ENCODE data around the gene DMPK.
"Not testable (repeated sequence)": the region's sequence is repeated elsewhere in the genome, so short reads cannot be mapped to it uniquely, and the experiment has no call there.

The DMPK gene

DNA sequence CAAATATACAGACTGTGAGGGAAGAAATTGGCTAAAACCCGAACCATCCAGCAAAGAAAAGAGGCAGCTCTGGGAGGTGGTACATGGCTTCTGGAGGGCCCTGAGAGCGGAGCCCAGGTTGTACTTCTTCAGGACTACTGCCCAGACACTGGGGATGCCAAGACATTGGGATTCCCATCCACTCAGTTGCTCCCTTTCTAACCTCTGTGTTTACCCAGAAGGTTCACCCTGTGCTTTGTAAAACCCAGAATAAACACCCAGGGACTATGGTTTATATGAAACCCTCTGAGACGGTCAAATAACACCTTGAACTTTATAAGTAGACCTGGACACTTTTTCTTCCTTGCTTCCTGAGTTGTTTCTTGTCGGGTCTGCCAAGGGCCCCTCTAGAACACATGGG is 39.3 kb downstream of the DMPK start:
- DNase-seq, result no peak

DNA sequence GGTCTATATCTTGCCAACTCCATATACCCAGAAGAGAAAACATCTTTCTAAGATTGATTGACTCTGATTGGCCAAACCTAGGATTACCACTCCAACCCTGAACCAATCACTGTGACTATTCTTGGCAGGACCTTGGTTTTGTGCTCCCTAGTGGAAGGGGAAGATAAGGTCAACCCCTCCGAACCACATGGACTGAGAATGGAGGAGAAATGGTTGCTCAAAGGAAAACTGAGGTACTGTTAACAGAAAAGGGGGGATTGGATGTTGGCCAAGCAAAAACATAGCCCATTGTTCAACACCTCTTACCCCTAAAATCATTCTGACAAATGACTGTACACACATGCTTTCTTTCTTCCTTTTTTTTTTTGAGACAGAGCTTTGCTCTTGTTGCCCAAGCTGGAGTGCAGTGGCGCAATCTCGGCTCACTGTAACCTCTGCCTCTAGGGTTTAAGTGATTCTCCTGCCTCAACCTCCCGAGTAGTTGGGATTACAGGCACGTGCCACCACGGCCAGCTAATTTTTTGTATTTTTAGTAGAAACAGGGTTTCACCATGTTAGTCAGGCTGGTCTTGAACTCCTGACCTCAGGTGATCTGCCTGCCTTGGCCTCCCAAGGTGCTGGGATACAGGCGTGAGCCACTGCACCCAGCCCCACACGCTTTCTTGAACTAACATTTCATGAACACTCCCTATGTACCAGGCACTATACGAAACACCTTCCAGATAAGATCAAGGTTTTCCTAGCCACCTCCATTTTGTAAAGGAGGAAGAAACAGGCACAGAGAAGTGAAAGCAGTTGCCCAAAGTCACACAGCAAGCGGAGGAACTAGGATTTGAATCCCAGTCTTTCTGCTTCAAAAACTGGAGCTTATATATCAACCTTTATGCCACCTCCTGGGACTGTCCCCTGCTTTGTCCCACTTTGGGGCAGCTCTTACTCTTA is 42.5 kb downstream of the DMPK start:
- peak; percentile 27 to 60 (median 51) for DNase-seq

DNA sequence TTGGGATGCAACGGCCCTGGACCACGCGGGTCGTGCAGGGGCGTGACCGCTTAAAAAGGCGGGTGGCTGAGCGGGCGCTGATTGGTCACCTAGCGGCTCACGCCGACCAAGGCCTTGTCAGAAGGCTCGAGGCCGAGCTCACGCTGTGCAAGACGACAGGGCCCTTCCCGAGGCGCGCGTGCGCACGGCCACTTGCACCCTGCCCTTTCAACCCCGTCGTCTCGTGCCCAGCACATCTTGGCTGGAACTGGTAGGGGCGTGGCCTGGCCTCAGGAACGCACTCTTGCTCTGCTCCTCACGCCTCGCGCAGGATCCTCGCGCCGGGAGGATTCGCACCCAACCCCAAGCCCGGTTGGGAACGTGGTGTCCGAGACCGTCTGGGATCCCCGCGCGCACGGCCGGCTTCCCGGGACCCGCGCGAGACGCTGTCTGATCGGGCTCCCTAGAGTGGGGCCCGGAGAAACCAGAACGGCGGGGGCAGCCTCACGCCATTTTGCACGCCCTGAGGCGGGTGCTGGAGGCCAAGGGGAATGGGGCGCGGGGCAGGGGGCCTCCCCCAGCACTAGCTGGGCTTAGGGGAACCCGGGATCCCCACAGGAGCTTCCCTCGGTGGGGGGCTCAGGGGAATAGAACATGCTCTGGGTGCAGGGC is 49.0 kb downstream of the DMPK start, which contains the start of gene MEIOSIN:
Gene MEIOSIN, plus strand, starts transcription at position 280 of the 651 bp plus-strand sequence. CDS start 1,938 bp downstream, outside the sequence.
- DNase-seq, result no peak

DNA sequence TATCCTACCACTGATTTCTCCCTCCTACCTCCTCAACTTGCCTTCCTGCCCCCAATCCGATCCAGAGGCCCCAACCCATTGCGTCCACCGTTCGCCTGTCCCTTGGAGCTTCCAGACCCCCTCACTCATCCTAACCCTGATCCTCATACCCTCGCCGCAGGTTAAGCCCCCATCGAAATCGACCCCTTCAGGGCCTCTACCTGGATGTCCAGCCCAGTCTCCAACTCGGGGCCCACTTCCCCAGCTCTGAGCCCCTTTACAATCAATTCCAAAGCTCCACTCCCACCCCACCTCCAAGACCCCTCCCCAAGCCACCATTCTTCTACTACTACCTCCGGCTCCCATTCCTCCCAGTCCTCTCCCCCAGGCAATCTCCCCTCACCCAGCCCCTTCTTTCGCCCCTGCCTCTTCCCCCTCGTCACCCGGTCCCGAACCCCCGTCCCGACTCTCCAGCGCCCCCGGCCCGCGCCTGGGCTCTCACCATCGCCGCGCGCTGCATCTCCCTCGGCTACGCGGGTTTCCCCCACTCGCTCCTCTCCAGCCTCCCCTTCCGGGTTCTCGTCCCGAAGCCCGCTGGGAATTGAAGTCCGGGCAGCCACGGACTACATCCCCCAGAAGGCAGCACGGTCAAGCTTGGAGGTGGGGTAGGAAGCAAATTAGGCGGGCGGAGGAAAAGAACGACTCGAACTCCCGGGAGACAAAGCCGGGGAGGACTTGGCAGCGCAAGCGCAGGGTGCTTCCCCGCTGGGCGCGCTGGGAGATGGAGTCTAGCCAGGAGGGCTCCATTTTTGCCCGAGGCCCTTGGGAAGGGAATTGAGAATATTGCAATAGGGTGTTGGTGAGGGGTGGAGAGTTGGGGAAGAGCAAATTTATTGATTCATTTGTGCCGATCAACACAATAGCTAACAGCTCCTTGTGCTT is 51.7 kb downstream of the DMPK start, which contains the start of gene FBXO46:
Gene FBXO46, minus strand, starts transcription at position 529 of the 921 bp plus-strand sequence. CDS start 17,401 bp downstream, outside the sequence.
- peak; percentile 96 to 98 (median 98) for DNase-seq

DNA sequence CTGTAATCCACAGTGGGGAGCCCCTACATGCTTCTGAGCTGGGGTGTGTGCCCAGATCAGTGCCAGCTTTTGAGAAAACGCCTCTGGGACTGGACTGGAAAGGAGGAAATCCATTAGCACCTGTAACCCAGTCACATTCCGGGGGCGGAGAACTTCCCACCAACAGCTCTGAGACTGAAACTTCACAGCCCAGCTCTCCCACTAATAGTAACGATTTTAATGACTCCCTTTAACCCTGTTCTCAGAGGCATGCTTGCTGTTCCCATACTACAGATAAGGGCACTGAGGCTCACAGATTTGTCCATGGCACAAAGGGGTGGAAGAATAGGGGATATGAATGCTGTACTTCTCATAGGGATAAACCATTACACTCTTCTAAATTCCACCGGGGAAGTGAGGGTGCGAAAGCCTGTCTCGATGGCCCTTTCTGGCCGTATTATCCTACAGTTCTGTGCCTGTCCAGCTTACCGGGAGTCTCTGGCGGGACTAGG is 52.4 kb downstream of the DMPK start:
- peak; percentile 17 to 53 (median 34) for DNase-seq

DNA sequence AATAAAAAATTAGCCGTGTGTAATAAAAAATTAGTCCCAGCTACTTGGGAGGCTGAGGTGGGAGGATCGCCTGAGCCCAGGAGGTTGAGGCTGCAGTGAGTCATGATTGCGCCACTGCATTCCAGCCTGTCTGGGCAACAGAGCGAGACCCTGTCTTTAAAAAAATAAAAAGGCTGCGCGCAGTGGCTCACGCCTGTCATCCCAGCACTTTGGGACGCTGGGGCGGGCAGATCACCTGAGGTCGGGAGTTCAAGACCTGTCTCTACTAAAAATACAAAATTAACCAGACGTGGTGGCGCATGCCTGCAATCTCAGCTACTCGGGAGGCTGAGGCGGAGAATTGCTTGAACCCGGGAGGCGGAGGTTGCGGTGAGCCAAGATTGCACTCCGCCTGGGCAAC is 53.6 kb downstream of the DMPK start:
- not testable (repeated sequence) for DNase-seq

DNA sequence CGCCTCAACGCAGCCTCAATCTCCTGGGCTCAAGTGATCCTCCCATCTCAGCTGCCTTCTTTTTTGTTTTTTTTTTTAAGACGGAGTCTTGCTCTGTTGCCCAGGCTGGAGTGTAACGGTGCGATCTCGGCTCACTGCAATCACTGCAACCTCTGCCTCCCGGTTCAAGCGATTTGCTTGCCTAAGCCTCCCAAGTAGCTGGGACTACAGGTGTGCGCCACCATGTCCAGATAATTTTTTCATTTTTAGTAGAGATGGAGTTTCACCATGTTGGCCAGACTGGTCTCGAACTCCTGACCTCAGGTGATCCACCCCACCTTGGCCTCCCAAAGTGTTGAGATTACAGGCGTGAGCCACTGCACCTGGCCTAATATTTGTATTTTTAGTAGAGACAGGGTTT is 62.2 kb downstream of the DMPK start:
- not testable (repeated sequence) for DNase-seq
